Epithelial cell of esophagus (primary cell): ENCODE measurements around the gene ZFP92.

ENCODE experiments used
- DNase-seq: peaks from one replicate; pipeline ENCODE4 v3.0.0; 2010; ENCODE audit warnings: low read depth
- H3K4me3 ChIP-seq: 2 replicates; pipeline ENCODE4 v1.5.1; 2011; ENCODE audit warnings: mild to moderate bottlenecking, low read length, control low read depth
- CTCF ChIP-seq: IDR thresholded peaks from 2 replicates; pipeline ENCODE4 v1.5.1; 2011; ENCODE audit warnings: low read depth, mild to moderate bottlenecking, low read length, control low read depth, inconsistent platforms; ENCODE audit not compliant: insufficient read depth; ENCODE audit errors: missing control alignments

ZFP92 gene

GRCh38 chrX:153411255-153411987 is at the start of gene ZFP92:
TSS of gene ZFP92 (plus strand) at chrX:153411472. CDS start at chrX:153418323, 6,851 bp downstream.
- no peak for TF ChIP-seq CTCF
- DNase-seq: no peak
- H3K4me3 ChIP-seq: peak within 1 kb of the TSS; percentile 11

- no peak for DNase-seq
- no peak for TF ChIP-seq CTCF
Measured at GRCh38 chrX:153361781-153362397, 49.4 kb upstream of the ZFP92 start.

GRCh38 chrX:153365670-153366069 is 45.6 kb upstream of the ZFP92 start:
- no peak for DNase-seq
- no peak overlapping the region for H3K4me3 ChIP-seq
- TF ChIP-seq CTCF: no peak

More at GRCh38 chrX:153361781-153362397, 49.4 kb upstream of the ZFP92 start:
- H3K4me3 ChIP-seq: no peak overlapping the region

GRCh38 chrX:153366119-153366518 is 45.2 kb upstream of the ZFP92 start:
- no peak overlapping the region for H3K4me3 ChIP-seq
- no peak for DNase-seq
- no peak for TF ChIP-seq CTCF

- TF ChIP-seq CTCF: no peak
- DNase-seq: no peak
- H3K4me3 ChIP-seq: no peak overlapping the region
Measured at GRCh38 chrX:153366878-153367538, 44.3 kb upstream of the ZFP92 start.

GRCh38 chrX:153370293-153371055 is 40.8 kb upstream of the ZFP92 start:
- no peak for TF ChIP-seq CTCF
- no peak overlapping the region for H3K4me3 ChIP-seq
- DNase-seq: no peak
